Muscle of leg (tissue), 11 donors: ENCODE data around the gene ADAMTS2. TPM values are rescaled to one million over a fixed set of nuclear protein-coding genes. Genes with fewer than 3 reads are reported as not detected.
A peak's percentile ranks its signal among the peaks of the same experiment; 100 is the strongest.
"Not testable (repeated sequence)": the region's sequence is repeated elsewhere in the genome, so short reads cannot be mapped to it uniquely, and the experiment has no call there.

Experiments
- DNase-seq: peaks from one replicate; pipeline ENCODE4 v3.0.0; 2013
- H3K27ac ChIP-seq: one replicate; pipeline ENCODE4 v1.5.1; 2013; ENCODE audit warnings: mild to moderate bottlenecking, low read length, control low read depth
- H3K27me3 ChIP-seq: one replicate; pipeline ENCODE4 v1.6.1; 2013; ENCODE audit warnings: low read length; ENCODE audit not compliant: control insufficient read depth, insufficient read depth
- H3K36me3 ChIP-seq: one replicate; pipeline ENCODE4 v1.6.1; 2013; ENCODE audit warnings: low read length; ENCODE audit not compliant: control insufficient read depth, insufficient read depth
- H3K4me1 ChIP-seq: one replicate; pipeline ENCODE4 v1.6.1; 2013; ENCODE audit warnings: low read length; ENCODE audit not compliant: control insufficient read depth, insufficient read depth
- H3K4me3 ChIP-seq: one replicate; pipeline ENCODE4 v1.5.1; 2013; ENCODE audit warnings: low read length, control low read depth
- H3K9me3 ChIP-seq: replicated peaks from 2 replicates; pipeline ENCODE4 v1.6.1; 2013; ENCODE audit warnings: low read depth, low read length; ENCODE audit not compliant: control insufficient read depth
- WGBS: methylation state at CpG from one replicate; pipeline ENCODE4 v1.1.5; 2013; ENCODE audit warnings: missing lambda C conversion rate; ENCODE audit not compliant: insufficient coverage; 5-methylcytosine and 5-hydroxymethylcytosine counted together
- polyA plus RNA-seq, 8 donors: library from polyadenylated mRNA; unstranded; fragments of 120-200 nt; gene quantifications; one replicate each; pipeline versions ENCODE4 v1.2.1 to v1.2.3, GENCODE V29; 2013; ENCODE audit warnings: inconsistent platforms in 1 of 8, low replicate concordance in 1 of 8; ENCODE audit not compliant: insufficient read length in 8 of 8, insufficient read depth in 1 of 8
- total RNA-seq: library from RNA; stranded (reverse); fragments of 120-200 nt; gene quantifications from one replicate; pipeline ENCODE4 v1.2.4, GENCODE V29; 2013

ADAMTS2 gene
- total and polyA plus RNA-seq, 9 donors = 21.3 to 46.3 (median 34.2) TPM

DNA sequence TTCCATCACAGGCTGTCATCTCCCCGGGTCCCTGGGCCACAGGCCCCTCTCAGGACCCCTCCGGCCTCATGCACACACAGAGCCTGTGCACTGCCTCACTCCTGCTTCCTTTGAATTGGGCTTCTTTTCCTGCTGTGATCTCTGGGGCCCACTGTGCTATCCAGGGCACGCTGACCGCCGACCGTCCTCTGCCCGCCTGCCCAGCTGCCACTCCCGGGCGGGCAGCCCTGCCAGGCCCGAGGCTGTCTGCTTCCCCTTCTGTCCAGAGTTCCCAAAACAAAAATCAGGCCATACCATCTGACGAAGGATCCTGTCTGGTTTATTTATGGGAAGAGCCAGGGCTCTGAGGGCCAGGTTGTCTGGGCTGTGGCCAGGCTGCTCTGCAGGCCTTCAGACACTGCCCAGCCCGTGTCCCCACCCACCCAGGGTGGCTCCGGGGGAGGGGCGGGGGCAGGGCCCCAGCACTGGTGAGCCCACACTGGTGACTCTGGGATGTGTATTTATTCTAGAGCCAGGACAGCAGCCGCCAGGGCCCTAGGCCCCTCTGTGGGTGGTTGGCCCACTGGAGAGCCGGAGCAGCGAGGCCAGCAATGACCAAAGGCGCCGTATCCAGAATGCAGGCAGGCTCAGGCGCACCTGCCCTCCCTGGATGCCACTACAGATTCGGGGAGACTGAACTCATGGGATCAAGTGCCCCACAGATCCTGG is 57.0 kb downstream of the ADAMTS2 start:
- H3K4me1 ChIP-seq = peaks cover 32% of the 10 kb centered on the region
- no peaks in the 10 kb centered on the region for H3K9me3 ChIP-seq
- no peak for DNase-seq
- no peaks in the 10 kb centered on the region for H3K36me3 ChIP-seq
- no peak overlapping the region for H3K4me3 ChIP-seq
- 78% methylated on average over 17 of the region's 21 CpGs for WGBS
- no peaks in the 10 kb centered on the region for H3K27me3 ChIP-seq
- no peak overlapping the region for H3K27ac ChIP-seq

DNA sequence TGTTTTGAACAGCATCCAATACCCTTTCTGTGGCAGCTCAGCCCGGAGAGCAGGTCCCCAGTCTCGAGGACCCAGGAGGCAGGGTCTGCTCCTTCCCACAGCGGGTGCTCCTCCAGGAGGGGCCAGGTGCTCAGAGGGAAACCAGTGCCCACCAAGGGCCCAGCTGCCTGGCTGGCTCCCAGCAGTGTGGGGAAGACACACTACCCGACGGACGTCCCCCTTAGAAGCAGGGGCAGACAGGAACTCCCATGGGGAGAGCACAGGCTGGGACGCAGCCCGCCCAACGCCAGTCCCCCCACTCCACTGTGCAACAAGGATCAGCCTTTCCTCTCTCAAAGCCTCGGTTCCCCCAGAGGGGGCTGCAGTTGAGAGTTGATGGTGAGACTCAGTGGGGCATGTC is 57.6 kb downstream of the ADAMTS2 start:
- peaks cover 2% of the 10 kb centered on the region for H3K27me3 ChIP-seq
- peaks cover 32% of the 10 kb centered on the region for H3K4me1 ChIP-seq
- no peaks in the 10 kb centered on the region for H3K36me3 ChIP-seq
- H3K27ac ChIP-seq = no peak overlapping the region
- DNase-seq = no peak
- H3K4me3 ChIP-seq = no peak overlapping the region
- H3K9me3 ChIP-seq = no peaks in the 10 kb centered on the region
- WGBS = 86% methylated on average over 3 of the region's 10 CpGs

- Histone ChIP-seq H3K27ac (no peak overlapping the region), H3K4me1 (peaks cover 32% of the 10 kb centered on the region)
These were observed 58.2 kb downstream of the ADAMTS2 start for GRCh38 chr5:179287071-179287470.

DNA sequence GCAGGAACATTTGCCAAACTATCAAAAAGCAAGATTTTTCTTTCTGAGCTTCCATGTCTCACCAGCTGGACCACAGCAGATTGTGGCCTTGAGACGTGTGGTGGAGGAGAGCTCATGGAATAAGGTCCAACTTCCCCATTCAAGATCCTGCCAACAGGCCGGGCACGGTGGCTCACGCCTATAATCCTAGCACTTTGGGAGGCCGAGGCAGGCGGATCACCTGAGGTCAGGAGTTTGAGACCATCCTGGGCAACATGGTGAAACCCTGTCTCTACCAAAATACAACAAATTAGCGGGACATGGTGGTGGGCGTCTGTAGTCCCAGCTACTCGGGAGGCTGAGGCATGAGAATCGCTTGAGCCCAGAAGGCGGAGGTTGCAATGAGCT is 59.5 kb downstream of the ADAMTS2 start:
- H3K27ac ChIP-seq, H3K4me3 ChIP-seq, H3K27me3 ChIP-seq, DNase-seq, H3K9me3 ChIP-seq, H3K36me3 ChIP-seq: not testable (repeated sequence)
- H3K4me1 ChIP-seq = peaks cover 32% of the 10 kb centered on the region
- WGBS = 93% methylated on average over 3 of the region's 11 CpGs

More at GRCh38 chr5:179287071-179287470, 58.2 kb downstream of the ADAMTS2 start:
- WGBS = 81% methylated on average over 12 of the region's 13 CpGs
- Histone ChIP-seq H3K4me3 (no peak overlapping the region), H3K36me3 (no peaks in the 10 kb centered on the region), H3K9me3 (no peaks in the 10 kb centered on the region), H3K27me3 (peaks cover 3% of the 10 kb centered on the region)
- DNase-seq = no peak

DNA sequence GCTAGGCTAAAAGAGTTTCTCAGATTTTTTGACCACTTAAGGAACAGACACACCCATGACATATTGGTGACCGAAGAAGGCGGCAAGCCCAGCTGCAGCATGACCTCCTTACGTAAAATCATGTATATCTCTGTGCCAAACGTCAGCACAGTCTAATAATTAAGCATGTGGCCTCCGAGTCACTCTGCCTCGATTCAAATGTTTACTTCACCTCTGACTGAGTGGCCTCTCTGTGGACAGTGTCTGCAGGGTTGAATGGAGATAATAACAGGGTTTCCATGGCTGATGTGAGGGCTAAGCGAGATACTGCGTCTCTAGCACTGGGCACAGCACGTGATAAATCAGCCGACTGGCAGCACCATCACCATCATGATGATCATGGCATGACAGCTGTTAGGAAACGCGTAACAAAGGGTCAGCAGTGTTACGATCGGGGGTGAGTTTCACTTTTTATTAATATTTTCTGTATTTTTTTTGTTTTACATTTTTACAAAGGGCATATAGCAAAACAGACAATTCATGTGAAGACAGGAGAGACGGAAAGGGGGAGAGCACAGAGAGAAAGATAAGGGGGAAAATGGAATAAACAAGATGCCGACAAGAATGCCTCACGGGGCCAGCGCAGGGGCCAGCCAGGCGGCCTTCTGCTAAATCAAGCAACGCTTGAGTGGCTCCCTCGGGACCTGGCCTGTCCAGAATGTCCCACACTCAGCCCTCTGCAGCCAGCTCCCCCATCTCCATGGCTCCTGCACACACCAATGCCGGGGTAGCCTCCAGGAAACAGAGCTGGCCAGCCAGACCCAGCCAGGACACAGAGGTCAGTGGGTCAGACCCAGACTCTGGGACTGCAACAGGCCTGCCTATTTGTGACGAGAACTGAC is 60.3 kb downstream of the ADAMTS2 start:
- H3K4me1 ChIP-seq = peaks cover 33% of the 10 kb centered on the region
- no peaks in the 10 kb centered on the region for H3K9me3 ChIP-seq
- no peak overlapping the region for H3K27ac ChIP-seq
- no peak overlapping the region for H3K4me3 ChIP-seq
- H3K27me3 ChIP-seq = peaks cover 3% of the 10 kb centered on the region
- WGBS = 32% methylated on average over 17 of the region's 23 CpGs
- DNase-seq = peak; percentile 47
- no peaks in the 10 kb centered on the region for H3K36me3 ChIP-seq

- not testable (repeated sequence) for H3K27ac ChIP-seq, H3K4me3 ChIP-seq, H3K9me3 ChIP-seq, H3K27me3 ChIP-seq, H3K36me3 ChIP-seq, DNase-seq
- 90% methylated on average over 2 of the region's 10 CpGs for WGBS
- H3K4me1 ChIP-seq = peaks cover 44% of the 10 kb centered on the region
These were observed 61.4 kb downstream of the ADAMTS2 start for GRCh38 chr5:179283908-179284307.

DNA sequence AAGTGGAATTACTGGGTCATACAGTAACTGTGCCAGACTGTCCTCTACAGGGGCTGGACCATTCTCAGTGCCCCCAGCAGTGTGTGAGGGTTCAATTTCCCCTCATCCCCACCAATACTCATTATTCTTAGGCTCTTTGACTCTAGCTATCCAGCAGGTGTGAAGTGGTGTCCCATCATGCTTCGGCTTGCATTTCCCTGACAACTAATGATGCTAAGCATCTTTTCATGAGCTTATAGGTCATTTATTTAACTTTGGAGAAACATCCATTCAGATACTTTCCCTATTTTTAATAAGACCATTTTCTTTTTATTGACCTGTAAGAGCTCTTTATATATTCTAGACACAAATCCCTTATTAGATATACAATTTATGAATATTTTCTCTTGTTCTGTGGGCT is 63.6 kb downstream of the ADAMTS2 start:
- WGBS = no CpG with 5 or more reads among the region's 1 CpG

DNA sequence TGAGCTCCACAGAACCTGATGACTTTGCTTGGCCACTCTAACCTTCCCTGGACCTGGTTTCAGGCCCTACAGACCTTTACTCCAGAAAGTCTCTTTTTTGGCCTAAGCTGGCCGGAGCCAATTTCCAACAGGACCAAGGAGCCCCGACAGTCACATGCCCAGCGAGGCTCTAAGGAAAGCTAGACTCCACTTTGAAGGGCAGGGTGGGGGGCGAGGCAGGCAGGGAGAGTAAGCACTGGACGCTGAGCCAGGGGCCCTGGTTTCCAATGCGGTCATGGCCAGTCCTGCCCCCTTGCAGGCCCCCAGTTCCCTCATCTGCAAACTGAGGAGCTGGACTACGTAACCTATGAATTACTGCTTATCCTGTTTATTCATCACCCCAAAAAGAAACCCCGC is 65.2 kb downstream of the ADAMTS2 start:
- Histone ChIP-seq H3K9me3 (no peaks in the 10 kb centered on the region), H3K27ac (no peak overlapping the region), H3K4me1 (peaks cover 40% of the 10 kb centered on the region), H3K27me3 (peaks cover 5% of the 10 kb centered on the region), H3K4me3 (no peak overlapping the region), H3K36me3 (no peaks in the 10 kb centered on the region)
- 82% methylated on average over 6 of the region's 8 CpGs for WGBS
- no peak for DNase-seq

More for the DNA sequence above, 63.6 kb downstream of the ADAMTS2 start:
- Histone ChIP-seq H3K9me3 (no peaks in the 10 kb centered on the region), H3K4me3 (no peak overlapping the region), H3K36me3 (no peaks in the 10 kb centered on the region), H3K27me3 (peaks cover 3% of the 10 kb centered on the region), H3K27ac (no peak overlapping the region), H3K4me1 (peaks cover 38% of the 10 kb centered on the region)
- DNase-seq = no peak

GRCh38 chr5:179279347-179280094 is 65.7 kb downstream of the ADAMTS2 start:
- no peak overlapping the region for H3K4me3 ChIP-seq
- peaks cover 42% of the 10 kb centered on the region for H3K4me1 ChIP-seq
- H3K27ac ChIP-seq = no peak overlapping the region
- WGBS = 68% methylated on average over 8 of the region's 14 CpGs
- H3K36me3 ChIP-seq = no peaks in the 10 kb centered on the region
- DNase-seq = no peak
- H3K27me3 ChIP-seq = peaks cover 5% of the 10 kb centered on the region
- no peaks in the 10 kb centered on the region for H3K9me3 ChIP-seq

GRCh38 chr5:179278546-179278945 is 66.7 kb downstream of the ADAMTS2 start:
- WGBS = no CpG with 5 or more reads among the region's 5 CpGs
- H3K4me1 ChIP-seq = peaks cover 47% of the 10 kb centered on the region
- no peaks in the 10 kb centered on the region for H3K9me3 ChIP-seq
- H3K27me3 ChIP-seq = peaks cover 5% of the 10 kb centered on the region
- no peak overlapping the region for H3K4me3 ChIP-seq
- H3K36me3 ChIP-seq = no peaks in the 10 kb centered on the region
- DNase-seq = no peak
- H3K27ac ChIP-seq = no peak overlapping the region
